ENCODE measurements around the gene RARB. TPM values are rescaled to one million over a fixed set of nuclear protein-coding genes. Genes with fewer than 3 reads are reported as not detected.

RARB gene
- total RNA-seq, 1 donor = not detected

DNA sequence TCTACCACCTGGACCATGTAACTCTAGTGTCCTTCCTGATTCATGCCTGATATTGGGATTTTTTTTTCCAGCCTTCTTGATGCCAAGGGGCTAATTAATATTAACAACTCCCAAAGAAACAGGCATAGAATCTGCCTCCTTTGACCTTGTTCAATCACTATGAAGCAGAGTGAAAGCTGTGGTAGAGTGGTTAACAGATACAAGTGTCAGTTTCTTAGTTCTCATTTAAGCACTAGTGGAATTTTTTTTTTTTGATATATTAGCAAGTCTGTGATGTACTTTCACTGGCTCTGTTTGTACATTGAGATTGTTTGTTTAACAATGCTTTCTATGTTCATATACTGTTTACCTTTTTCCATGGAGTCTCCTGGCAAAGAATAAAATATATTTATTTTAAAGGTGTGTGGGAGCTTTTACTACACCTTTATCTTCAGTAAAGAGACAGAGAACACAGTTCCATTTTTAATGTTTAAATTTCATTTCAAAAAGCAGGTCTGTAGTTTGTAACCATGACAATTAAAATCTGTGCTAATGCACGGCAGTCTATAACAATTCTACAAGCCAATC lies 169.6 kb downstream of the RARB start:
- Histone ChIP-seq H3K4me3 (ENCODE audit: low read length) (no peak overlapping the region), H3K27me3 (ENCODE audit: insufficient read depth, low read length) (no peaks in the 10 kb centered on the region), H3K4me1 (ENCODE audit: insufficient read depth, low read length) (no peaks in the 10 kb centered on the region), H3K9me3 (ENCODE audit: low read depth, low read length) (no peaks in the 10 kb centered on the region)

DNA sequence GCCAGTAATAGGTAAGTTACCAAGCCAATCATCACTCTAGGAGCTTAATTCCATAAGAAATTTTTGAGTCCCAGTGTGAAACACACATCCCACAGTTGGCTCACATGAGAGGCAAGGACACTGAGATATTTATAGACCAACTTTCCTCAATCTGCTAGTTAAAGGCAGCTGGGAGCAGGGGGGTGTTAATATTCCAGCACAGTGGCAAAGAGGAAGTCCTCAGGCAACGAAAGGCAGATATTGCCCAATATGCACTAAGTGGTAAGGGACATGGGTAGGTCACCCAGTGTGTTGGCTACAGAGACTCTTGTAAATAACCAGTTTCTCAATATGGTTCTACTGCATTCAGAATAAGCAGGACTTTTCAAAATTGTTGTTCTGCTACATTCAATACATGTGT lies 175.6 kb downstream of the RARB start:
- Histone ChIP-seq H3K9me3 (ENCODE audit: low read depth, low read length) (no peaks in the 10 kb centered on the region), H3K27me3 (ENCODE audit: insufficient read depth, low read length) (no peaks in the 10 kb centered on the region), H3K4me1 (ENCODE audit: insufficient read depth, low read length) (peaks cover 8% of the 10 kb centered on the region), H3K4me3 (ENCODE audit: low read length) (no peak overlapping the region)

DNA sequence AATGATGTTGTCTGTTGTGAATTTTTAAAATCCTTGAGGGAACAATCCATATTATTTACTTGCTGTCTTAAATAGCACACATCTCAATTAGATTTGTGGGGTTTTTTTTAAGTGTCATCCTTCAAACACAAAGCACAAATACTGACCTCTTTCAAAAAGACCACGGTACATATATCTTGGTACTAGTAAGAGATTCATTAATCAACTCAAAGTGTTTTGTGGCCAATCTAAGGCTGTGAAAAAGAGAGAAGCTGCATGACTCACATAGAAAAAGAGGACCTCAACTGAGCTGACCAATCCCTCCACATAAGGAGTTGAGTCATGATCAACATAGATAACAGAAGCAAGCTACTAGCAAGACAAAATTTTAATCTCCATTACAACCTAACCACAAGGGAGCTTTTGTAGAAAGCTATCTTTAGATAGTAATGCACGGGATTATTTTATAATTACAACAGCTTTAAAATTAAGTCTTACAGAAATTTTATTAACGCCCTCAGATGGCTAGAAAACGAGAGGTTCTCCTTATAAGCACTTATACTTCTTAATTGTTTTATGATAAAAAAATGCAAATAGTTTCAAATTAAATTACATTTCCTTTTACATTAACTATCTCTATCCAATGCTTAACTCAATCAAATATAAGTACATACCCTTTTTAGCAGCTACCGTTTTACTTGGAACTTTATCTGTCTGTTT lies 176.2 kb downstream of the RARB start:
- H3K4me1 ChIP-seq (ENCODE audit: insufficient read depth, low read length) = peaks cover 8% of the 10 kb centered on the region
- H3K27me3 ChIP-seq (ENCODE audit: insufficient read depth, low read length) = no peaks in the 10 kb centered on the region
- no peaks in the 10 kb centered on the region for H3K9me3 ChIP-seq (ENCODE audit: low read depth, low read length)
- no peak overlapping the region for H3K4me3 ChIP-seq (ENCODE audit: low read length)

DNA sequence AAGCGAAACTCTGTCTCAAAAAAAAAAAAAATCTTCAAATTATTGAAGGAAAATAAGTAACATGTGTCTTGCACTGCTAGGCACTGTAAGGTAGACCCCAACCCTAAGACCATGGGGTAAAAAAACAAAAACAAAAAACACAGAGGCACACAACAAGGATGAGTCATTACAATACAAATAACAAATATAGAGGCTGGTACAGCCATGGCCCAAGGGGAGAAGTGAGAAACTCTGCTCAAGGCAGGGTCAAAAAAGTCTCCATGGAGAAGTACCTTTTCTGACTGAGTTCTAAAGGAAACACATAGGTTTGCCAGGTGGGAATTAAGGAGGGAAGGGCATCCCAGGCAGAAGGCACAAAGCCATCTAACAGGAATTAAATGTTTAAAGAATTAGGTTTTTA lies 182.1 kb downstream of the RARB start:
- Histone ChIP-seq H3K4me3 (ENCODE audit: low read length) (no peak overlapping the region), H3K4me1 (ENCODE audit: insufficient read depth, low read length) (no peaks in the 10 kb centered on the region), H3K9me3 (ENCODE audit: low read depth, low read length) (no peaks in the 10 kb centered on the region), H3K27me3 (ENCODE audit: insufficient read depth, low read length) (no peaks in the 10 kb centered on the region)

DNA sequence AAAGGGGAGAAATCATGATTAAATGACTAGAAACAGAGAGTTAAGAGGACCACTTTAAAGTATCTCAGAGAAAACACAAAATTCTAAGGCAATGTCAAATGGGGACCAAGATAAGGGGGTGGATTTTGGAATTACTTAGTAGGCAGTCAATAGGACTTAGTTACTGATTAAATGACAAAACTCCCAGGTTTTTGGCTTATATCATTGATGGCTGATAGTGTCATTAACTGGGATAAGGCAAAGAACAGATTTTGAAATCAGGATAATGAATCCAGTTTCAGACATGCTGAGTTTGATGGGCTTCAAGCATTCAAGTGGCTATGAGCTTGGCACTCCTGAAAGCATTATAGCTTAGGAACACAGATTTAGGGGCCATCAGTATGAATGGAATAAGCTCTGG lies 182.7 kb downstream of the RARB start:
- H3K4me3 ChIP-seq (ENCODE audit: low read length) = no peak overlapping the region
- no peaks in the 10 kb centered on the region for H3K9me3 ChIP-seq (ENCODE audit: low read depth, low read length)
- H3K27me3 ChIP-seq (ENCODE audit: insufficient read depth, low read length) = no peaks in the 10 kb centered on the region
- no peaks in the 10 kb centered on the region for H3K4me1 ChIP-seq (ENCODE audit: insufficient read depth, low read length)

DNA sequence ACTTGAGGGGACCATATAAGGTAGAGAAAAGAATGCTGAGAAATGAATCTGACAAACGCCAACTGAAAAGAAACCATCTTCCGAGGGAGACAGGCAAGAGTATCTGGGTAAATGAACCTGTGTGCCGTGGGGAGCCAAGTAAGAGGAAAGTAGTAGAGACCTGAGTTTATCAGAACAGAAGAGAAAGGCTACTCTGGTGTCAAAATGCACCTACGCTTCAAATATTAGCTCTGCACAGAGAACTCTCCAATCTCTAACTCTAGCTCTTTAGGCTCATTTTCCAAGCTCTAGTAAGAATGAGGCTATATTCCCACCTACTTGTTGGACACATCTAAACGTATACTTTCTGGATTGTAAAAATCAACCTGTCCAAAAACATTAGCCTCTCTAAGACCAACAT lies 183.1 kb downstream of the RARB start:
- Histone ChIP-seq H3K9me3 (ENCODE audit: low read depth, low read length) (no peaks in the 10 kb centered on the region), H3K4me3 (ENCODE audit: low read length) (no peak overlapping the region), H3K4me1 (ENCODE audit: insufficient read depth, low read length) (no peaks in the 10 kb centered on the region), H3K27me3 (ENCODE audit: insufficient read depth, low read length) (no peaks in the 10 kb centered on the region)

DNA sequence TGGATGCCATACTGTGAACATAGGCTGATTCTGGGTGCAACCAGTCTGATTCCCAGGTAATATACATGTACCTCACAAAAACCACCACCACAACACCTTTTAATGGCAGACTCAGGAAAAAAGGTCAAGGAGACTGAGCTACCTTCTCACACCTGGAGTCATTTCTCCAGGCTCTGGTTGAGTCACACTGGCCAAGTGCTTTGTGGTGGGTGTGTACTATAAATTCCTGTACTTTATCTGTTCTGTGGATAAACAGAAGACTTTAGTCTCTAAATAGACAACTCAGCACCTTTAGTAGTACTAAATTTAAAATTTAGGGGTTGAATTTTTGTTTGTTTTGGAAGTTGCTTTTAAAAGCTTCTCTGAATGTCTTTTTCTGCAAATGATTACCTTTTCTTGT lies 190.0 kb downstream of the RARB start:
- Histone ChIP-seq H3K4me1 (ENCODE audit: insufficient read depth, low read length) (no peaks in the 10 kb centered on the region), H3K4me3 (ENCODE audit: low read length) (no peak overlapping the region), H3K27me3 (ENCODE audit: insufficient read depth, low read length) (no peaks in the 10 kb centered on the region), H3K9me3 (ENCODE audit: low read depth, low read length) (no peaks in the 10 kb centered on the region)

DNA sequence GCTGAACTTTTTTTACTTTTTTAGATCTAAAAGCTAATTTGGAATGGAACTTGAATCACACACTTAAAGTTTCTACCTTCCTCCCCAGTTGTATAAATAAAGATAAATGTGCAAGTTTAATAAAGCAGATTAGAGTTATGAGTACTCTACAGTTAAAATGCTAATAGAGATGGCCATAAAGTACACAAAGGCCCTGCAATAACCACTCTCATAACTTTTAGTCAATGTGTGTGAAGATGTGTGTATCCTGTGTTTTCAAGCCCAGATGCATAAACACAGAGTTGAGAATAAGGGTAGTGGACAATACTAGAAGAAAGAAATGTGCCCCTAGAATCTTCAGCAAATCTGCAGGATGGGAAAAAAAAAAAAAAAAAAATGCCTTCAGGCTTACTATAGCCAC lies 191.3 kb downstream of the RARB start:
- no peaks in the 10 kb centered on the region for H3K27me3 ChIP-seq (ENCODE audit: insufficient read depth, low read length)
- H3K4me1 ChIP-seq (ENCODE audit: insufficient read depth, low read length) = no peaks in the 10 kb centered on the region
- no peak overlapping the region for H3K4me3 ChIP-seq (ENCODE audit: low read length)
- H3K9me3 ChIP-seq (ENCODE audit: low read depth, low read length) = no peaks in the 10 kb centered on the region

DNA sequence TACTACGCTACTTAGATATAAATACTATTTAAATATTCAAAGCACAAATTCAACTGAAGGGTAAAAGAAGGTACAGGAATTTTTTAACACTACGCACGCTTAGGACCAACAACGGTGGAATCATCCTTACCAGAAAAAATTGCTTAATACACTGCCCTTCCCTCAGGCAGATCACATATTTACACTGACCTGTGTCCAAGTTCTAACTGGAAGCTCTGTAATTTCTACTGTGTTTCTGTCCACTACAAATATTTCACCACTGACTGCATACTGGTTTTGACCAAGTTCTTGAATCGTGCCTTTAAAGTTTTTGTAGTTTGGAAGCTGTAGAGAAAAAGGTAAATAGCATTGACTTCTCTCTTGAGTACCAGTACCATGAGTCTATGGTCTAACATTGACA lies 192.4 kb downstream of the RARB start:
- H3K4me1 ChIP-seq (ENCODE audit: insufficient read depth, low read length) = no peaks in the 10 kb centered on the region
- no peak overlapping the region for H3K4me3 ChIP-seq (ENCODE audit: low read length)
- H3K27me3 ChIP-seq (ENCODE audit: insufficient read depth, low read length) = no peaks in the 10 kb centered on the region
- no peaks in the 10 kb centered on the region for H3K9me3 ChIP-seq (ENCODE audit: low read depth, low read length)

DNA sequence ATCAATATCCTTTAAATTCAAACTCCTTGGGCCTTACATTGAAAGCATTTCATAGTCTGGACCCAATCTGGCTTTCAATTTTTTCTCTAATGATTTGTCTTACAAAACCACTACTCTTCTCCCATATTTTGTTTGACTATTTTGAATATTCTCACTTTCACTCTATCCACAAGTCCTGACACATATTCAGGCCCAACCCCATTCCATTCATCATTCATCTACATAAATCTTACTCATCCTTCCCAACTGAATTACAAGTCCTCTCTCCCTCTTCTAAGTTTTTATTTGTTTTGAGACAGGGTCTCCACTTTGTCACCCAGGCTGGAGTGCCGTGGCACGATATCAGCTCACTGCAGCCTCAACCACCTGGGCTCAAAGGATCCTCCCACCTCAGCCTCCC lies 193.0 kb downstream of the RARB start:
- H3K4me3 ChIP-seq (ENCODE audit: low read length) = no peak overlapping the region
- no peaks in the 10 kb centered on the region for H3K9me3 ChIP-seq (ENCODE audit: low read depth, low read length)
- no peaks in the 10 kb centered on the region for H3K27me3 ChIP-seq (ENCODE audit: insufficient read depth, low read length)
- H3K4me1 ChIP-seq (ENCODE audit: insufficient read depth, low read length) = no peaks in the 10 kb centered on the region

DNA sequence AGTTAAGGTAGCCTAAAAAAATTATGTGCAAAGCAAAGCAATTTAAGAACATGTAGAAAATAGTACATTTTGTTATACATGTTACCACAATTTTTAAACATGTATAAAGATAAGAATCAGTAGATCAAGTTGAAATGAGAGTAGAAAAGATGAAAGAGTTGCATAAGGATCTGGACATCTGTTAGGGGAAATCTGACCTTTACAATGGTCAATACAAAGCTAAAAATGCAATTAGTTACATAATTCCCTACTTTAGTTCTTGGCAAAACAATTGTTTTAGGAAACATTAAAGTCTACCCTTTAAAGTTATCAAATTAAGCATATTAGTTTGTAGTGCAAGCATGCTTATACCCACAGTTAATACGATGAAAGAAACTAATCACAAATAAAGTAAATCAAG lies 203.9 kb downstream of the RARB start:
- Histone ChIP-seq H3K4me1 (ENCODE audit: insufficient read depth, low read length) (peaks cover 4% of the 10 kb centered on the region), H3K4me3 (ENCODE audit: low read length) (no peak overlapping the region), H3K27me3 (ENCODE audit: insufficient read depth, low read length) (no peaks in the 10 kb centered on the region), H3K9me3 (ENCODE audit: low read depth, low read length) (no peaks in the 10 kb centered on the region)

DNA sequence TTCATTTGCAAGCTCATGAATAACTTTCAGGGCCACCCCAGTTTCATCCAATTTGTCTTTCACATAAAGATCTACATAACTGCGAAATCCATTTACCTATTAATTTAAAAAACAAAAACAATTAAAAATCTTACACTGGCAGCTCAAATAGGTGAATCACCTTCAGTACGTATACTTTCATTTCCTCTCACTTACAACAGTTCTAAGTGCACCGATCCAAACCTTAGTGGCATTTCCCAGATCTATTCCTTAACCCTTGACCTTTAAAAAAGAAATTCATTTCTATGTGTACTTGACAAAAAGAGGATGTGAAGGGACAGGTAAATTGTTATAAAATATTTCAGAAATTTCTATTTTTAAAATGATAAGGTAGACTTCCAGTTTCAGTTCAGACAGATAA lies 205.9 kb downstream of the RARB start:
- Histone ChIP-seq H3K4me1 (ENCODE audit: insufficient read depth, low read length) (peaks cover 4% of the 10 kb centered on the region), H3K27me3 (ENCODE audit: insufficient read depth, low read length) (no peaks in the 10 kb centered on the region), H3K9me3 (ENCODE audit: low read depth, low read length) (no peaks in the 10 kb centered on the region), H3K4me3 (ENCODE audit: low read length) (no peak overlapping the region)

DNA sequence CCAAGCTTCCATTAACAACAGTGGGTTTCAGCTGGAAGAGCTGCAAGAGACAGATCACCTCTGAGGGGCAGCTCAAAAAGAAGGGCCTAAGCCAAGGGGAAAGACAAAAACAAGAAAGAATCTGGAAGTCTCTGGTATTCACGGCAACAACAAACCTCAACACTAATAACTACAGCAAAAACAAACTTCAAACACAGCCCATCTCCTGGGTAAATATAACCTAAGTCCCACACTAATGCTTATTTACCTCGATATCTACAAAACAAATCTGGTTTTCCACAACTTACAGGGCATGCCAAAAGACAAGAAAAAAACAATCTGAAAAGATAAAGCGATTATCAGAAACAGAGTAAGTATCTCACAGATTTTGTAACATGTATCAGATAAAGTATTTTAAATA lies 207.0 kb downstream of the RARB start:
- Histone ChIP-seq H3K9me3 (ENCODE audit: low read depth, low read length) (no peaks in the 10 kb centered on the region), H3K27me3 (ENCODE audit: insufficient read depth, low read length) (no peaks in the 10 kb centered on the region), H3K4me1 (ENCODE audit: insufficient read depth, low read length) (peaks cover 4% of the 10 kb centered on the region), H3K4me3 (ENCODE audit: low read length) (no peak overlapping the region)

All from mononuclear cell (primary cell).